Activated CD4-positive, alpha-beta T cell treated with anti-CD3 and anti-CD28 coated beads, Interleukin-2, amount 50 U/mL, for 48 hours (primary cell): Measurements from ENCODE around the gene P2RX4.
"Not testable (repeated sequence)": the region's sequence is repeated elsewhere in the genome, so short reads cannot be mapped to it uniquely, and the experiment has no call there.

Experiments used
- DNase-seq, 2 experiments: peaks; one replicate each; pipeline ENCODE4 v3.0.0-alpha.2; 2020

Gene P2RX4

DNA sequence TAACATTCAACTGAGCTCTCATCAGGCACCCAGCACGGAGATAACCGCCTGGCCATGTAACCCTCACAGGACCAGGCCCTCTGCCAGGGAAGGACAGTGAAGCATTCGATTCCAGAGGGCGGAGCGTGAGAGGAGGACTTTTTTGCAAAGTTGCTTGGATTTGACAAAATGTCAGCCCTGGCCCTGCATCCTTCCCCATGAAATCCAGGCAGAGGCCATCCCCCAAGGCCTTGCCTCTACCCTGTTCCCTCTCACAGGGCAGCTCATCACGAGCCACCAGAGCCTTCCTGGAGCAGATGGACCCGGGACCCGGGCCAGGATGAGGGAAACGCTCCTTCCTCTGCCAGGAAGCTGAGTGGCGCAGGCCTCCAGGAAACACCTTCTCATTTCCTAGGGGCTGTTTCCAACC is 69.6 kb downstream of the P2RX4 start:
- no peak for DNase-seq

DNA sequence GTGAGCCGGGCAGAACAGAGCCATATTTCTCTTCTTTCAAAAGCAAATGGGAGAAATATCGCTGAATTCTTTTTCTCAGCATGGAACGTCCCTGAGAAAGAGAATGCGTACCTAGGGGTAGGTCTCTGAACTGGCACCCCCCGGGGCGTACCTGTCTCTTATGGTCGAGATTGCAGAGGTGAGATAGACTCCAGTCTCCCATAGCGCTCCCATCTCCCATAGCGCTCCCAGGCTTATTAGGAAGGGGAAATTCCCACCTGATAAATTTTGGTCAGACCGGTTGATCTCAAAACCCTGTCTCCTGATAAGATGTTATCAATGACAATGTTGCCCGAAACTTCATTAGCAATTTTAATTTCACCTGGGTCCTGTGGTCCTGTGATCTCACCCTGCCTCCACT is 70.6 kb downstream of the P2RX4 start:
- not testable (repeated sequence) for DNase-seq

DNA sequence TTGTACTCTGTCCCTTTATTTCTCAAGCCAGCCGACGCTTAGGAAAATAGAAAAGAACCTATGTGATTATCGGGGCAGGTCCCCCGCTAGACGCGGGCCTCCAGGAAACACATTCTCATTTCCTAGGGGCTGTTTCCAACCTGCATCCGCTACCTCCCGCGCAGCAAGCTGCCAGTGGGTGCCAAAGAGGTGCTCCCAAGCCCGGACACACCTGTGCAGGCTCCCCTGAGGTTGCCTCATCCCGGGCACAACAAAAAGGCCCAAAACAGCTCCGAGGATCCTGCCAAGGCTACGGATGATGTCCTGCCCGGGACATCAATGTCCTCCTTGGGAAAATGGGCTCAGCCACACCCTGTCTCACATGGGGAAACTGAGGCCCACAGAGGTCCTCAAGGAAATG is 71.2 kb downstream of the P2RX4 start:
- DNase-seq = not testable (repeated sequence)

DNA sequence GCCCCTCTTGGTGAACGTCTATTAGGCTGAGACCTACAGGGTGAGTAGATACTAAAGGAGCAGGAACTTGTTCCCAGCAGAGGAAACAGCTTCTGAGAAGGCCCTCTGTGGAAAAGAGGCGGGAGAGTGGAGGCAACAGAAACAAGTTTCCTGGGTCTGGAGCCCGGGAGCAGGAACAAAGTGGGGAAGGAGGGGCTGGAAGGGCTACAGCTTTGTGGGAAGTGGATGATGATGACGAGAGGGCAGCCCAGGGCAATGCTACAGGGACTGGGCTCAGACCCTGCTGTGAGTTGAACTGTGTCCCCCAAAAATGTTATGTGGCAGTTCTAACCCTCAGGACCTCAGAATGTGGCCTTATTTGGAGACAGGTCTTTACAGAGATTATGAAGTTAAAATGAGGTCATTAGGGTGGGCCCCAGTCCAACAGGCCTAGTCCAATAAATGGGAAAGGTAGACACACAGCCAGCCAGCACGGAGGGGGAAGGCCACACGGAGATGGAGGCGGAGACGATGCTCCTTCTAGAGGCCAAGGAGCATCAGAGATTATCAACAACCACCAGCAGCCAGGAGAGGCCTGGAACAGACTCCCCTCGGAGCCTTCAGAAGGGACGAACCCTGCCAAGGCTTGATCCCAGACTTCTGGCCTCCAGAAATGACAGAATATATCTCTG is 72.3 kb downstream of the P2RX4 start:
- DNase-seq = no peak

DNA sequence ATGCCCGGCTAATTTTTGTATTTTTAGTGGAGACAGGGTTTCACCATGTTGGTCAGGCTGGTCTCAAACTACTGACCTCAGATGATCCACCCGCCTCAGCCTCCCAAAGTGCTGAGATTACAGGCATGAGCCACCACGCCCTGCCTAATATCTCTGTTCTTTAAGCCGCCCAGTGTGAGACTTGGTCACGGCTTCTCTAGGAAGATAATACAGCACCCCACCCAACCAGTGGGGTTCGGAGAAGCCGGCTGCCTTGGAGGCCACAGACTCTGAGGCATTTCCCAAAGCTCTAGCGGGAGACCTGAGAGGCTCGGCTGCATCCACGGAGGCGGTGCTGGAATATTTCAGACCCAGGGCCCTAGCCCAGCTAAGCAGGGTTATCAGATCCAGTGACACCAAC is 73.0 kb downstream of the P2RX4 start:
- DNase-seq = not testable (repeated sequence)

DNA sequence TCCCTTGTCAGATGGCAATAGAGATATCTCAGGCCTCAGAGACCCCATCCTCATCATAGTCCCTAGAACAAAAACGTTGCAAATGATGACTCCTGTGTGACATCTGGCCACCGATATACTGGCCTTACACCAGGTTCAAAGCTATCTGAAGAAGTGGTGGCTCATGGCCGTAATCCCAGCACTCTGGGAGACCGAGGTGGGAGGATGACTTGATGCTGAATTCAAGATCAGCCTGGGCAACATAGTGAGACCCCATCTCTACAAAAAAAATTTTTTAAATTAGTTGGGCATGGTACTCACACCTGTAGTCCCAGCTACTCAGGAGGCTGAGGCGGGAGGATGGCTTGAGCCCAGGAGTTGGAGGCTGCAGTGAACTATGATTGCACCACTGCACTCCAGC is 73.5 kb downstream of the P2RX4 start:
- no peak for DNase-seq
